Mucosa of stomach (tissue), 1 donor: ENCODE results near the gene SRCAP.
A peak's percentile ranks its signal among the peaks of the same experiment; 100 is the strongest.

Source experiments
- H3K27me3 ChIP-seq: one replicate; pipeline ENCODE4 v1.7.0; 2013; ENCODE audit warnings: mild to moderate bottlenecking, low read length; ENCODE audit not compliant: control insufficient read depth, insufficient read depth
- H3K36me3 ChIP-seq: one replicate; pipeline ENCODE4 v1.7.0; 2013; ENCODE audit warnings: low read length; ENCODE audit not compliant: control insufficient read depth, insufficient read depth
- H3K4me1 ChIP-seq: one replicate; pipeline ENCODE4 v1.7.0; 2013; ENCODE audit warnings: mild to moderate bottlenecking, low read length; ENCODE audit not compliant: control insufficient read depth, insufficient read depth
- H3K4me3 ChIP-seq: one replicate; pipeline ENCODE4 v1.7.0; 2013; ENCODE audit warnings: low read length
- H3K9ac ChIP-seq: one replicate; pipeline ENCODE4 v1.7.0; 2013; ENCODE audit warnings: mild to moderate bottlenecking, low read length, moderate library complexity
- H3K9me3 ChIP-seq: one replicate; pipeline ENCODE4 v1.7.0; 2013; ENCODE audit warnings: mild to moderate bottlenecking, low read length, moderate library complexity; ENCODE audit not compliant: control insufficient read depth
- donor health status: Pancreatic carcinoma.

SRCAP gene

DNA sequence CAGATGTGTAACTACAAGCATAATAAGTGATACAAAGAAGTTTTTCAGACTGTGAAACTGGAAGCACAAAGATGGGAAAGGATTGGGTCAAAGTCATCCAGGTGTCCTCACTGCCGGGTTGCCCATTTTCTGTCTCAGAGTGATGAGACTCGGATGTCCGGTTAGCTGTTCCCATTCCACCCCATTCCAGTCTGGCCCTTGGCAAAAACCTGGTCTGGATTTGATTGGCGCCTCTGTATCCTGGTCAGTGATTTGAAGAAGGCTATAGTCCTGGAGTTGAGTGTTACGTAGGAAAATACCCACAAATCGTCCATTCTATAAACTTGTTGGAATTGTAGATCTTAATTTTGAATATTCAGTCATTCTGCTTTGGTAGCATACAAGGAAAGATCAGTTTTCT, 29.4 kb downstream of the SRCAP start:
- Histone ChIP-seq H3K9ac (no peak overlapping the region), H3K9me3 (no peaks in the 10 kb centered on the region), H3K4me1 (no peaks in the 10 kb centered on the region), H3K36me3 (peaks cover 18% of the 10 kb centered on the region), H3K4me3 (no peak overlapping the region), H3K27me3 (no peaks in the 10 kb centered on the region)

GRCh38 chr16:30728899-30729672, 30.1 kb downstream of the SRCAP start:
- Histone ChIP-seq H3K9me3 (no peaks in the 10 kb centered on the region), H3K4me3 (no peak overlapping the region), H3K9ac (no peak overlapping the region), H3K27me3 (no peaks in the 10 kb centered on the region), H3K36me3 (peaks cover 18% of the 10 kb centered on the region), H3K4me1 (no peaks in the 10 kb centered on the region)

DNA sequence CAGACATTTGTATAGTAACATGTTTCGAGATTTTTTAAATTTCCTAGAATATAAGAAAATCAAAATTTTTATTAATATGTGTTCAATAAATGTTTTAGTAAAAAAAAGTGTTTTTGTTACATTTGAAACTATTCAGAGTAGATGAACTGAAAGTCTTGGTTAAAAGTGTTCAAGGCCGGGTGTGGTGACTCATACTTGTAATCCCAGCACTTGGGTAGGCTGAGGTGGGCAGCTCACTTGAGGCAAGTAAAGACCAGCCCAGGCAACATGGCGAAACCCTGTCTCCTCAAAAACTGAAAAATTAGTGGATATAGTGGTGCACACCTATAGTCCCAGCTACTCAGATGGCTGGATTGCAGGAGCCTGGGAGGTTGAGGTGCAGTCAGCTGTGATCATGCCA, 32.4 kb downstream of the SRCAP start:
- no peak overlapping the region for H3K9ac ChIP-seq
- no peaks in the 10 kb centered on the region for H3K4me1 ChIP-seq
- no peaks in the 10 kb centered on the region for H3K27me3 ChIP-seq
- H3K9me3 ChIP-seq = no peaks in the 10 kb centered on the region
- H3K4me3 ChIP-seq = no peak overlapping the region
- H3K36me3 ChIP-seq = peaks cover 28% of the 10 kb centered on the region

- Histone ChIP-seq H3K9me3 (no peaks in the 10 kb centered on the region), H3K27me3 (no peaks in the 10 kb centered on the region), H3K9ac (no peak overlapping the region), H3K4me1 (peaks cover 30% of the 10 kb centered on the region), H3K36me3 (peaks cover 36% of the 10 kb centered on the region), H3K4me3 (no peak overlapping the region)
These were observed 38.2 kb downstream of the SRCAP start for GRCh38 chr16:30736995-30737793.

GRCh38 chr16:30737794-30738648, 39.0 kb downstream of the SRCAP start:
- Histone ChIP-seq H3K36me3 (peaks cover 35% of the 10 kb centered on the region), H3K9ac (no peak overlapping the region), H3K4me3 (no peak overlapping the region), H3K4me1 (peaks cover 33% of the 10 kb centered on the region), H3K9me3 (no peaks in the 10 kb centered on the region), H3K27me3 (no peaks in the 10 kb centered on the region)

- Histone ChIP-seq H3K4me3 (no peak overlapping the region), H3K36me3 (peaks cover 30% of the 10 kb centered on the region), H3K27me3 (no peaks in the 10 kb centered on the region), H3K9ac (peak overlapping the region; percentile 45), H3K4me1 (peaks cover 33% of the 10 kb centered on the region), H3K9me3 (no peaks in the 10 kb centered on the region)
These were observed 40.3 kb downstream of the SRCAP start for GRCh38 chr16:30738984-30739951.

DNA sequence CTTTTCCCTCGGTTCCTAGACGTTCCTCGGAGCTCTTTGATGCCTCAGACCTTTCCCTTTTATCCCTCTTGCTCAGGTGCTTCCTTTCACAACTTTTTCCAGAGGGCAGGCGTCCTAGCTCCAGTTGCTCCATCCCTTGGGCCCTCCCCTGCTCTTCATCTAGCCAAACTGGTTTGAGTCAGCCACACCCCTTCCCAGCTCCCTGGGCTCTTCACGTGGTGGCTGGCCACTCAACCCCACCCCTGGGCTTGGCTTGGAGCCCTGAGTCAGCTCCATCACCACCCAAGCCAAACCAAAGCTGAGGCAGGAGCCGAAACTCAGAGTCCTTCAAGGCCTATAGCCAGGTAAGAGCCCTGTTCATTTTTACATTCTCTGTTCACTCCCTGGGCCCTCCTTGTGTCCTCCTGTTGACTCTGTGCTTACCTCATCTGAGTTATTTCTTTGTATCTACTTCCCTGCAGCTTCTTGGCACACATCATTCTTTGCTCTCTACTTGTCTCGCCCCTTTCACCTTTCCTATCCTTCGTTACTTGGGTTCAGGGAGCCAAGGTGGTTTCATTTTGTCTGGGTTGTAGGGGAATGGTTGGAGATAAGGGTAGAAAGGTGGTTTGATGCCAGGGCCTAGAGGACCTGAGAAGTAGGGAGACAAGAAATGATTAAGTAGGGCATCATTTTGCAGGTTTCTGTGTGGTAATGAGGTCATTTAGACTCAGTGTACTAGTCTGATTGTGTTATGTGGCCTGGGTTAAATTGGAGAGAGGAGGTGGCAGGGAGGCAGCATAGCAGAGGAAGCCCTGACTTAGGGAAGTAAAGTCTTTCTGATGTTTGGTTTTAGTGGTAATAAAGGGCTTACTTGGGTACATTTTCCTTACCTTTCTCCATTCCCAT, 41.6 kb downstream of the SRCAP start:
- H3K4me3 ChIP-seq = peak overlapping the region; percentile 4
- H3K9ac ChIP-seq = peak overlapping the region; percentile 68
- H3K27me3 ChIP-seq = no peaks in the 10 kb centered on the region
- H3K4me1 ChIP-seq = peaks cover 33% of the 10 kb centered on the region
- H3K36me3 ChIP-seq = peaks cover 27% of the 10 kb centered on the region
- no peaks in the 10 kb centered on the region for H3K9me3 ChIP-seq

DNA sequence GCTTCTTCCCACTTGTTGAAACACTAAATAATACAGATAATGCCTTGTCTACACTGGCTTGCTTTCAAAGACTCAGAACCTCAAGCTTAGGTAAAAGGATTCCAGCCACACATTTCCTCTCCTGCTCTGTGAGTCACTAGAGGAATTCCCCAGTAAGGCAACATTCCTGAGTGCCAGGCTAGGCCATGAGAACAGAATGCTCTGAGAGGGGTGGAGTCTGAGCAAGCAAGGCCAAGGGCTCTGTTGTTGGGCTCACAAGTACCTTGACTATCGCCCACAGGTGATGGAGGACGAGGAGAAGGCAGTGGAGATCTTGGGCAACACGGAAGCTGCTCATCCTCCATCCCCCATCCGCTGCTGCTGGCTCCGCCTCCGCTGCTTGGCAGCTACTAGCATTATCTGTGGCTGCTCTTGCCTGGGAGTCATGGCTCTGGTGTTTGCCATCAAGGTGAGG, 42.5 kb downstream of the SRCAP start:
- peaks cover 33% of the 10 kb centered on the region for H3K4me1 ChIP-seq
- peak overlapping the region; percentile 68 for H3K9ac ChIP-seq
- no peaks in the 10 kb centered on the region for H3K27me3 ChIP-seq
- no peaks in the 10 kb centered on the region for H3K9me3 ChIP-seq
- peaks cover 22% of the 10 kb centered on the region for H3K36me3 ChIP-seq
- H3K4me3 ChIP-seq = peak overlapping the region; percentile 11

DNA sequence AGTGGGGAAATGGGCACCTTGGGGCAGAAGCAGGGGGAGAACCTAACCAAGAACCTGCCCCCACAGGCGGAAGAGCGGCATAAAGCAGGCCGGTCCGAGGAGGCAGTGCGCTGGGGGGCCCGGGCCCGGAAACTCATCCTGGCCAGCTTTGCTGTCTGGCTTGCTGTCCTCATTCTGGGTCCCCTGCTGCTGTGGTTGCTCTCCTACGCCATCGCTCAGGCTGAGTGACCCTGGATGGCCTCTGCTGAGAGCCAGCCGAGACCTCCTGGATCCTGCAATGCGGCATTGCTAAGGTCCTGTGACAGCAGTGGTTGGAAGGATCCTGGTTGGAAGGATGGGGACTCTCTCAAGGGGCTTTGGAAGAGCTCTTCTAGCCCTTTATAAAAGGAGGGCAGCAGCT, 44.7 kb downstream of the SRCAP start:
- peaks cover 42% of the 10 kb centered on the region for H3K4me1 ChIP-seq
- H3K9me3 ChIP-seq = no peaks in the 10 kb centered on the region
- peaks cover 5% of the 10 kb centered on the region for H3K36me3 ChIP-seq

DNA sequence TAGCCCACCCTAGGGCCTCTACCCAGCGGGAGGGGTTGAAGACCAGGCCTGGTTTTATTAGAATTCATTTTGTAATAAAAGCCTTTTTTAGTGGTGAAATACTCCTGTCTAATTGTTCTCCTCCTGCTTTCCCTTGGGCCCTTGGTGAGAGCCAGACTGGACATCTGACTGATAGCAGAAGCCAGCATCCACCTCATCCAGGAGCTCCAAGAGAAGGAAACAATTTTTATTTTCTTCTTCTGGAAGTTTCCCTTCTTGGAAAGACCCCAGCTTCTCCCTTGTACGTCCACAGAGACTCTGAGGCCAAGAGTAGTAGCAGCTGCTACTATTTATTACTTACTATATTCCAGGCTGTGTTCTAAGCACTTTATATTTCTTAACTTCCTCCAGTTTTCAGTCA, 45.2 kb downstream of the SRCAP start:
- H3K9ac ChIP-seq = no peak overlapping the region
- no peaks in the 10 kb centered on the region for H3K9me3 ChIP-seq
- H3K27me3 ChIP-seq = no peaks in the 10 kb centered on the region
- H3K4me1 ChIP-seq = peaks cover 42% of the 10 kb centered on the region
- H3K36me3 ChIP-seq = peaks cover under 1% of the 10 kb centered on the region
- no peak overlapping the region for H3K4me3 ChIP-seq

More for the DNA sequence above, 44.7 kb downstream of the SRCAP start:
- H3K27me3 ChIP-seq = no peaks in the 10 kb centered on the region
- no peak overlapping the region for H3K4me3 ChIP-seq
- H3K9ac ChIP-seq = no peak overlapping the region
